B cell (primary cell): ENCODE results near the gene H2BK1.

Experiments used
- CTCF ChIP-seq: fragments of 200-600 bp; IDR thresholded peaks from one replicate; pipeline ENCODE4 v1.8.0; 2022; ENCODE audit warnings: antibody characterized with exemption, mild to moderate bottlenecking
- EZH2 ChIP-seq: IDR thresholded peaks from 2 replicates; pipeline ENCODE4 v1.6.1; 2012; ENCODE audit warnings: borderline replicate concordance, low read depth, mild to moderate bottlenecking, moderate library complexity, low read length; ENCODE audit not compliant: insufficient read depth, poor library complexity, severe bottlenecking

- TF ChIP-seq CTCF = no peak
- no peak for TF ChIP-seq EZH2
Observed at GRCh38 chr7:151254851-151255250, 44.6 kb upstream of the H2BK1 start.
